ENCODE results near the gene ABCC4.

- TF ChIP-seq EZH2 (IDR thresholded peaks at IDR 0.05; ENCODE audit: borderline replicate concordance, insufficient read depth, low read length, poor library complexity, severe bottlenecking) (no peak), POLR2AphosphoS5 (IDR thresholded peaks at IDR 0.05) (no peak), CTCF (IDR thresholded peaks at IDR 0.05; ENCODE audit: poor library complexity, severe bottlenecking) (no peak), RAD21 (conservative IDR thresholded peaks at IDR 0.05) (no peak), EP300 (conservative IDR thresholded peaks at IDR 0.05; ENCODE audit: poor library complexity, severe bottlenecking) (no peak), MXI1 (conservative IDR thresholded peaks at IDR 0.05; ENCODE audit: poor library complexity, severe bottlenecking) (no peak)
Measured at GRCh38 chr13:95327190-95327589, 25.9 kb upstream of the ABCC4 start.

Measured in neural cell (in vitro differentiated cells).